ENCODE measurements around the gene TRPC4AP.

TRPC4AP gene

DNA sequence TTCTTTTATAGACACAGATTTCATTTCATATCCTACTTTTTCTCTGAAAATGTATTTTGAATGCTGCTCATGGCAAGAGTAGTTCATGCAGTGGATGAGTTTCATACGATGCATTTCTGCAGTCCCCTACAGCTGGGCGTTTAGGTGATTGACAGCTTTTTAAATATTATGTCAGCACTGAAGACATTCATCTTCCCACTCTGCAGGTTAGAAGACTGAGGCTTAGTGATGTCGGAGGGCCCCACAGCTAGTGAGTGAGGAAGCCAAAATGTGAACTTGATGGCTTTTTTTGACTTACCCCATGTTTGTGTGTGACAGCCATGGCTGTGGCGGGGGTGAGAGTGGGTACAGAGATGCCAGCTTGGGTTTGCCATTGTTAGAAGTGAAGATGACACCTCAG, 103.5 kb downstream of the TRPC4AP start:
- Histone ChIP-seq H3K36me3 (ENCODE audit: control insufficient read depth in 1 of 2, insufficient read depth in 2 of 2, low read length in 2 of 2) (peaks cover 4 to 19% of the 10 kb centered on the region in 2 donors), H3K9me3 (ENCODE audit: control insufficient read depth in 1 of 2, low read length in 2 of 2) (no peaks in the 10 kb centered on the region), H3K4me1 (ENCODE audit: control insufficient read depth in 1 of 2, insufficient read depth in 2 of 2, low read length in 2 of 2) (peaks cover 8 to 10% of the 10 kb centered on the region in 2 donors)

DNA sequence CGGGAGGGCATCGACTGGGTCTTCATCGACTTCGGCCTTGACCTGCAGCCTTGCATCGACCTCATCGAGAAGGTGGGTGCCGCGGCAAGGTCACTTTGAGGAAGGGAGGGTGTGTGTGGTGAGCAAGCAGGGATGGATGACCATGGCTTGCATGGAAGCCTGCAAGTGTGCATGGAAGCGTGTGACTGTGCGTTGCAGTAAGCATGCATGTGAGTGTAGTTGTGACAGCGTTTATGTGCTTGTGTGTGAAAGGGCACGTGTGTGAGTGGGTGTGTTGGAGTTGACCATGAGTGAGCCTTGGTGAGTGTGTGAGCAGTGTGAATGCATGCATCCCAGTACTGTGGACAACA, 104.4 kb downstream of the TRPC4AP start:
- H3K4me1 ChIP-seq (ENCODE audit: control insufficient read depth in 1 of 2, insufficient read depth in 2 of 2, low read length in 2 of 2), result peaks cover 12 to 15% of the 10 kb centered on the region in 2 donors
- H3K27me3 ChIP-seq (ENCODE audit: control insufficient read depth in 1 of 2, insufficient read depth in 2 of 2, low read length in 2 of 2), result peaks cover 0 to 4% of the 10 kb centered on the region in 2 donors
- H3K36me3 ChIP-seq (ENCODE audit: control insufficient read depth in 1 of 2, insufficient read depth in 2 of 2, low read length in 2 of 2), result peaks cover 0 to 10% of the 10 kb centered on the region in 2 donors
- no peak overlapping the region for H3K4me3 ChIP-seq (ENCODE audit: low read depth in 1 of 2, low read length in 2 of 2)
- no peaks in the 10 kb centered on the region for H3K9me3 ChIP-seq (ENCODE audit: control insufficient read depth in 1 of 2, low read length in 2 of 2)
- H3K9ac ChIP-seq (ENCODE audit: low read depth in 1 of 2, low read length in 2 of 2), result no peak overlapping the region
- no peak overlapping the region for H3K27ac ChIP-seq (ENCODE audit: low read depth, low read length)

More for the DNA sequence above, 103.5 kb downstream of the TRPC4AP start:
- Histone ChIP-seq H3K27ac (ENCODE audit: low read depth, low read length) (no peak overlapping the region), H3K4me3 (ENCODE audit: low read depth in 1 of 2, low read length in 2 of 2) (no peak overlapping the region), H3K27me3 (ENCODE audit: control insufficient read depth in 1 of 2, insufficient read depth in 2 of 2, low read length in 2 of 2) (no peaks in the 10 kb centered on the region), H3K9ac (ENCODE audit: low read depth in 1 of 2, low read length in 2 of 2) (no peak overlapping the region)

DNA sequence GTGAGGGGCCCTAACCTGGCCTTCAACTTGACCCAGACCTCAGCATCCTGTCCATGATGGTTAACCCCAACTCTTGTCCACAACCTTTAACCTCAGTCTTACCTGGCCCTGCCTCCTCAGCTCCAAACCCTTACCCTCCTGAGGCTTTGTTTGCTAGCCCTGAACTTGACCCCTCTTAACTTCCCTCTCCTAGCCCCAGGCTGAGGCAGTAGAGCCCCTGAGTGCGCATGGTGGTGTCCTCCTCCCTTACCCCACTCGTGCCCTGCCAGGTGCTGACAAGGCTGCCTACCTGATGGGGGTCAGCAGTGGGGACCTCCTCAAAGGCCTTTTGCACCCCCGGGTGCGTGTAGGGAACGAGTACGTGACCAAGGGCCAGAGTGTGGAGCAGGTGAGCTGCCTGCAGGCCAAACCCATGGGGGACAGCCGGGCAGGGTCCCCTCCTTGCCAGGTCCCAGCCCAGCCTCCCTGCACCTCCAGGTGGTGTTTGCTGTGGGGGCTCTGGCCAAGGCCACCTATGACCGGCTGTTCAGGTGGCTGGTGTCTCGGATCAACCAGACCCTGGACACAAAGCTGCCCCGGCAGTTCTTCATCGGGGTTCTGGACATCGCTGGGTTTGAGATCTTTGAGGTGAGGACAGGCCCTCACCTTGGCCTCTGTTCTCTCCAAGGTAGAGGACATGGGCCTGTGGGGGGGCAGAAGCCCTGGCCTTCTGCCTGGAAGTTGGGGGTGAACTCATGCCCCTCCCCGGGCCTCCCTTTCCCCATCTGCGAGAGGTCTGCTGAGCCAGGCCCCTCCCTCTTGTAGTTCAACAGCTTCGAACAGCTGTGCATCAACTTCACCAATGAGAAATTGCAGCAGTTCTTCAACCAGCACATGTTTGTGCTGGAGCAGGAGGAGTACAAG, 105.1 kb downstream of the TRPC4AP start:
- Histone ChIP-seq H3K9me3 (ENCODE audit: control insufficient read depth in 1 of 2, low read length in 2 of 2) (no peaks in the 10 kb centered on the region), H3K4me1 (ENCODE audit: control insufficient read depth in 1 of 2, insufficient read depth in 2 of 2, low read length in 2 of 2) (peaks cover 13 to 15% of the 10 kb centered on the region in 2 donors), H3K9ac (ENCODE audit: low read depth in 1 of 2, low read length in 2 of 2) (no peak overlapping the region), H3K27ac (ENCODE audit: low read depth, low read length) (no peak overlapping the region), H3K27me3 (ENCODE audit: control insufficient read depth in 1 of 2, insufficient read depth in 2 of 2, low read length in 2 of 2) (peaks cover 0 to 4% of the 10 kb centered on the region in 2 donors), H3K36me3 (ENCODE audit: control insufficient read depth in 1 of 2, insufficient read depth in 2 of 2, low read length in 2 of 2) (peaks cover 0 to 6% of the 10 kb centered on the region in 2 donors), H3K4me3 (ENCODE audit: low read depth in 1 of 2, low read length in 2 of 2) (no peak overlapping the region)

DNA sequence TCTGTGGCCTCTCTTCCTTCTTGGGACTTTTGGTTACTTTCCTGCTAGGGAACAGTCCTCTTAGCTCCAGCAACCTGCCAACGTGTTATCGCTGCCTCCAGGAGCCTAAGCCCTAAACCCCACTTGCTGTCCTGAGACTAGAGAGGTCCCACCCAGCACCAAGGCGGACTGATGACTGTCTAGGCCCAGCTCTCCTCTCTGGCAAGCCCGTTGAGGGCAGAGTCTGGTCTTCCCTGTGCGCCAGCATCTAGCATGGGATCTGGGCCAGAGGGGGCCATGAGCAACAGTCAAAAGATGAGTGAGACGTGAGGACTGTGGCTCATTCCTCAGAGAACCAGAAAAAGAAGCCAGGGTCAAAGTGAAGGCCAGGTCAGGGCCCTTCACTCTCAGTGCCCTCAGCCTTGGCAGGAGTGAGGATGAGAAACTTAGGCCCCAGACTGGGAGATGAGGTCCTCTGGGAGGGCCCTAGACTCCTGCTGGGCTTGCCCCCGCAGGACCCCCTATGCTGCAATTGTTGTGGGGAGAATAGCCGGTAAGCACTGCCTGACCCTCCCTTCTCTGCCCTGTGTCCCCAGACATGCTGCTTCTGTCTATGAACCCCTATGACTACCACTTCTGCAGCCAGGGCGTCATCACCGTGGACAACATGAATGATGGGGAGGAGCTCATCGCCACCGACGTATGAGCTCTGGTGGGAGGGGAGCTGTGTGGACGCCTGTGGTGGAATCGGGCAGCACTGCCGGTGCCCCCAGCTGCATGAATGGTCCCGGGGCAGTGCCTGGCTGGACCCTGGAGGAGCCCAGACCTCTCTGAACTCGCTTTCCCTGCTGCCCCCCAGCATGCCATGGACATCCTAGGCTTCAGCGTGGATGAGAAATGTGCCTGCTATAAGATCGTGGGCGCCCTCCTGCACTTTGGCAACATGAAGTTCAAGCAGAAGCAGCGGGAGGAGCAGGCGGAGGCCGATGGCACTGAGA, 106.0 kb downstream of the TRPC4AP start:
- Histone ChIP-seq H3K36me3 (ENCODE audit: control insufficient read depth in 1 of 2, insufficient read depth in 2 of 2, low read length in 2 of 2) (peaks cover 0 to 5% of the 10 kb centered on the region in 2 donors), H3K27ac (ENCODE audit: low read depth, low read length) (no peak overlapping the region), H3K27me3 (ENCODE audit: control insufficient read depth in 1 of 2, insufficient read depth in 2 of 2, low read length in 2 of 2) (peaks cover 0 to 4% of the 10 kb centered on the region in 2 donors), H3K9ac (ENCODE audit: low read depth in 1 of 2, low read length in 2 of 2) (no peak overlapping the region), H3K4me3 (ENCODE audit: low read depth in 1 of 2, low read length in 2 of 2) (no peak overlapping the region), H3K9me3 (ENCODE audit: control insufficient read depth in 1 of 2, low read length in 2 of 2) (no peaks in the 10 kb centered on the region), H3K4me1 (ENCODE audit: control insufficient read depth in 1 of 2, insufficient read depth in 2 of 2, low read length in 2 of 2) (peaks cover 13 to 15% of the 10 kb centered on the region in 2 donors)

DNA sequence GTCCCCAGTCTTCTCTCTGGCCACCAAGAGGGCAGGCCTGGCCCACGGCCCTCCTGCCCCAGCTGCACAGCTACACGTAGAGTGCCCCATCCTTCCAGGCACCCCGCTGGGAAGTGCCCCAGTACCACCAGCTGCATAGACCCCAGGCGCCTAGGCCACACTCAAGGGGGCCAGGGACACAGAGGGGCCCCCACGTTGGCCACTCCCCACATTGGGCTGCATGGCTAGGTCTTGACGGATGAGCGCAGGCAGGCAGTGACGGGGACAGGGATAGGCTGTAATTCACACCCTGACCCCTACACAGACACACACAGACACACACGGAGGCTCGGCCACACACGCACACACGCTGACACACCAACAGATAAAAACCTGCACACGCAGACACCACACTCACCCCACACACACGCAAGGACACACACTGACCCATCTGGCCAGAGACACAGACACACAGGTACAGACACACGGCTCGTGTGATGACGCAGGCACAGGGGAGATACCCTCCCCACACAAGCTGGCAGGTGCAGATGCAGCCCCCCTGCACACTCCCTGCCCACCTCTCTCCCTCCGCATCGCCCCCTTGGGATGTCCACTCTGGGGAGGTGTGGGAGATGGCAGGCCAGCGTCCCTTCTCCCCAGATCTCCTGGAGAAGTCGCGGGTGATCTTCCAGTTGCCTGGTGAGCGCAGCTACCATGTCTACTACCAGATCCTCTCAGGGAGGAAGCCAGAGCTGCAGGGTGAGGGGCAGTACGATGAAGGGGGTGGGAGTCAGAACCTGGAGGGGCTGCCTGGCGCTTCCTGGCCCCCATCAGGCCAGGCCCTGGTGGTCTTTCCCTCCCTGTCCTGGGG, 106.9 kb downstream of the TRPC4AP start:
- Histone ChIP-seq H3K9me3 (ENCODE audit: control insufficient read depth in 1 of 2, low read length in 2 of 2) (no peaks in the 10 kb centered on the region), H3K9ac (ENCODE audit: low read depth in 1 of 2, low read length in 2 of 2) (no peak overlapping the region), H3K4me3 (ENCODE audit: low read depth in 1 of 2, low read length in 2 of 2) (no peak overlapping the region), H3K27ac (ENCODE audit: low read depth, low read length) (no peak overlapping the region), H3K27me3 (ENCODE audit: control insufficient read depth in 1 of 2, insufficient read depth in 2 of 2, low read length in 2 of 2) (peaks cover 0 to 4% of the 10 kb centered on the region in 2 donors), H3K4me1 (ENCODE audit: control insufficient read depth in 1 of 2, insufficient read depth in 2 of 2, low read length in 2 of 2) (peaks cover 19 to 22% of the 10 kb centered on the region in 2 donors), H3K36me3 (ENCODE audit: control insufficient read depth in 1 of 2, insufficient read depth in 2 of 2, low read length in 2 of 2) (no peaks in the 10 kb centered on the region)

DNA sequence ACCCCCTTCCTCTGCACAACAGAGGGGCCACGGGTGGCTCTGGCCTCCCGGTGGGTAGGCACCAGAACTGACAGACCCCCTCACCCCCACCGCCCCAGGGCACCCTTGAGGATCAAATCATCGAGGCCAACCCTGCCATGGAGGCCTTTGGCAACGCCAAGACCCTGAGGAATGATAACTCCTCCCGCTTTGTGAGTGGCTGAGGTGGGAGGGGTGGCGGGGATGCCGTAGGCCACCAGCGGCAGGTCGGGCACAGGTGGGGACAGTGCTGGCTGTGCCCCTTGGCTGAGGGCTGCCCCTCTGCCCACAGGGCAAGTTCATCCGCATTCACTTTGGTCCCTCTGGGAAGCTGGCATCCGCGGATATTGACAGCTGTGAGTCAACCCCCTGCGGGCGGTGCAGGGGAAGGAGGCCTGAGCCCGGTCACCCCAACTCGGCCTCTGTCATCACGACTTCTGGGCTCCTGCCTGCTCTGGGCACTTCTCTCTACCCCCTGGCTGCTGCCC, 107.8 kb downstream of the TRPC4AP start:
- Histone ChIP-seq H3K36me3 (ENCODE audit: control insufficient read depth in 1 of 2, insufficient read depth in 2 of 2, low read length in 2 of 2) (no peaks in the 10 kb centered on the region), H3K9ac (ENCODE audit: low read depth in 1 of 2, low read length in 2 of 2) (no peak overlapping the region), H3K4me1 (ENCODE audit: control insufficient read depth in 1 of 2, insufficient read depth in 2 of 2, low read length in 2 of 2) (peaks cover 23 to 25% of the 10 kb centered on the region in 2 donors), H3K9me3 (ENCODE audit: control insufficient read depth in 1 of 2, low read length in 2 of 2) (no peaks in the 10 kb centered on the region), H3K4me3 (ENCODE audit: low read depth in 1 of 2, low read length in 2 of 2) (no peak overlapping the region), H3K27me3 (ENCODE audit: control insufficient read depth in 1 of 2, insufficient read depth in 2 of 2, low read length in 2 of 2) (peaks cover 0 to 4% of the 10 kb centered on the region in 2 donors), H3K27ac (ENCODE audit: low read depth, low read length) (no peak overlapping the region)

DNA sequence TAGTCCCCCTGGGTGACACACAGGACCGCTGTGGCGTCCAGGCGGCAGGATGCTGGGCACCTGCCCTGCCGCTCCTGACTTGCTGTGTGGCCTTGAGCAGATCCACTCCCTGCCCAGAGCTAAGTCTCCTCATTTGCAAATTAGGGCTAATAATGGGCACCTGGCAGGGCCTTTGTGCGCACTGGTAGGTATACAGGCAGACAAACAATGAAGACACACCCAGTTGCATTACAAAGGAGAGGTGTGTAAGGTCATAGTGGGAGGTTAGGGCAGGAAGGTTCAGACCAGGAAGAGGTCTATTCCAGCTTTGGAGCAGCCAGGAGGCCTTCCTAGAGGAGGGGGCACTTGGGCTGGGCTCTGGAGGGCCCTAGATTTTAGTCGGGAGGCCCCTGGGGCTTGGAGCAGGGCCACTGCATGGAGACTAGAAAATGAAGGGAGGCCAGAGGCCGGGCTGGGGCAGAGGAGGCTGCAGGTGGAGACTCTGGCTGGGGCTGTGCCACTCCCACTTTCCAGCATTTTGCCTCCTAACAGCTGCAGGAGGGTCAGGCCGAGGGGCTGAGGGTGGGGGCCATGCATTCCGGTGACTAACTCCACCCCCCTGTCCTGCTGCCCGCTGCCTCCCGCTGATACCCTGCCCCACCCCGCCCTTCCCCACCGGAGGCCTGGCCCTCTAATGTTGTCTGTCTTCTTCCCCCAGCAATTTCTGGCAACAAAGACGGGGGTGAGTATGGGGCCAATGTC, 108.4 kb downstream of the TRPC4AP start:
- no peaks in the 10 kb centered on the region for H3K9me3 ChIP-seq (ENCODE audit: control insufficient read depth in 1 of 2, low read length in 2 of 2)
- H3K4me1 ChIP-seq (ENCODE audit: control insufficient read depth in 1 of 2, insufficient read depth in 2 of 2, low read length in 2 of 2), result peaks cover 23 to 25% of the 10 kb centered on the region in 2 donors
- H3K4me3 ChIP-seq (ENCODE audit: low read depth in 1 of 2, low read length in 2 of 2), result peak overlapping the region; percentile 3 to 12
- no peak overlapping the region for H3K9ac ChIP-seq (ENCODE audit: low read depth in 1 of 2, low read length in 2 of 2)
- H3K36me3 ChIP-seq (ENCODE audit: control insufficient read depth in 1 of 2, insufficient read depth in 2 of 2, low read length in 2 of 2), result no peaks in the 10 kb centered on the region
- H3K27me3 ChIP-seq (ENCODE audit: control insufficient read depth in 1 of 2, insufficient read depth in 2 of 2, low read length in 2 of 2), result peaks cover 0 to 4% of the 10 kb centered on the region in 2 donors
- H3K27ac ChIP-seq (ENCODE audit: low read depth, low read length), result no peak overlapping the region

DNA sequence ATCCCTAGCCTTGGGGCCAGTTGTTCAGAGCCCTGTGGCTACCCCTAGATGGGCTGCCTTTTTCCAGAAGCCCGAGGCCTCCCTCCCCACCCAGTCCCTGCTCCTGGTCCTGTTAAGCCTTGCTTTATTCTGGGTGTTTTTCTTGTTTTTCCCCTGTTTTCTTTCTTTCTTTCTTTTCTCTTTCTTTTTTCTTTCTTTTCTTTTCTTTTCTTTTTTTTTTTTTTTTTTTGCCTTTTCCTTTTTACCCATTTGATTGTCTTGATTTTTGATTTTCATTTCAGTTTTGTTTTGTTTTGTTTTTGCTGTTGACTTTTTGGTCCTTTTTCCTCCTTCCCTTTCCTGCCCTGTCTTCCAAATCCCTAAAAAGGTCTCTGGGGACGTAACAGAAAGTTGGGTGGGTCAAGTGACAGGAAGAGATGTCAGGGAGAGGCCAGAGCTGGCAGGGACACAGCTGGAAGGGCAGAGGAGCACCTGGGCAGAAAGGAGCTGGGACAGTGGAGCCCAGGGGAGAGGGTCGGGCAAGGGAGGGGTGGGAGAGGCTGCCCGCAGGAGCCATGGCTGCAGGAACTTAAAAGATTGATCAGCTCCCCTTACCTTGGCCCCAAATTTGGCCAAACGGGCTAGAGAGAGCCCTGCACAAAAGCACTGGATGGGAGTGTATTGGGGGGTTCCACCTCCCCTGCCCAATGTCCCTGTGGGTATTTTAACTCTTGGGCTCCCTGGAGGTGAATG, 109.4 kb downstream of the TRPC4AP start:
- peaks cover 0 to 4% of the 10 kb centered on the region in 2 donors for H3K27me3 ChIP-seq (ENCODE audit: control insufficient read depth in 1 of 2, insufficient read depth in 2 of 2, low read length in 2 of 2)
- H3K9ac ChIP-seq (ENCODE audit: low read depth in 1 of 2, low read length in 2 of 2), result no peak overlapping the region
- H3K36me3 ChIP-seq (ENCODE audit: control insufficient read depth in 1 of 2, insufficient read depth in 2 of 2, low read length in 2 of 2), result no peaks in the 10 kb centered on the region
- peaks cover 23 to 25% of the 10 kb centered on the region in 2 donors for H3K4me1 ChIP-seq (ENCODE audit: control insufficient read depth in 1 of 2, insufficient read depth in 2 of 2, low read length in 2 of 2)
- H3K4me3 ChIP-seq (ENCODE audit: low read depth in 1 of 2, low read length in 2 of 2), result peak overlapping the region in 1 of 2 donors; percentile 3
- no peaks in the 10 kb centered on the region for H3K9me3 ChIP-seq (ENCODE audit: control insufficient read depth in 1 of 2, low read length in 2 of 2)
- H3K27ac ChIP-seq (ENCODE audit: low read depth, low read length), result no peak overlapping the region
